ENCODE measurements around the gene LPAR1. TPM values are rescaled to one million over a fixed set of nuclear protein-coding genes. Genes with fewer than 3 reads are reported as not detected.

Gene LPAR1
- total RNA-seq, 2 donors from 2014 or later: 20.2 to 48.2 TPM

DNA sequence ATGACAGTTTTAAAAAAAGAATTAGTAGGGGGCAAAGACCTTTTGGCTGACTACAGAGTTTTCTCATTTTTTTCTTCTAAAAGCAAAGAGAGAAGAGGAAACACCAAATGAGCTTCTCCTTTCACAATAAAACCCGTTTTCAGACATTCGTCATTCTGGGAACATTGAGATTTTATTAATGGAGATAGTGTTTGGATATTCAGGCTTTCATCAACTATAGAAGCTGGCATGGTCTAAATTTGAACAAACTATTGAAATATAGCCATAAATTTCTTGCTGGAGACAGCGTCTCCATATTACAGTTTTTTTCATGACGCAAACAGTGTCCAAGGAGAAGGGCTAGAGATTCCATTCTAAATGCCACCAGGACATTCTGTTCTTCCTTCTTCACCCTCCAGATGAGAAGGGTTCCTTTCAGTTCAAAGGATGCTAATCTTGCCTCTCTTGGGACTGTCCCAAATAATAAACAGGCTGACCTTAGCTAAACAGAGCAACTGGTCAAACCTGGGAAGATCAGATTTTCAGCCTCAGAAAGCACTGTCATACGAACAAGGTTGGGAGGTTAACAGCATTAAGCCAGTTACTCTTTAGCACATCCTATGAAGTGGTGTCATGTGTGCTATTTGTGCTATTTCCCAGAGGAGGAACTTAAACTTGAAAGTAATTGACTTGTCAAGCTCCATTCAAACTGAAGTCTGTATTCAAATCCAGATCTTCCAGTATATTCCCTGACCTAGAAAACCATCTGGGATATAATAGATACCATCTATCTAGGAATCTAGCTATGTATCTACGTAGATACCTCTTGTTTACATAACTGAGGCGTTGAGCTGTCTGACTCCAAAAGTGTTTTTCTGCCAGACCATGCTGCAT lies 125.6 kb downstream of the LPAR1 start:
- no peak for DNase-seq (ENCODE audit: low spot score)
- Histone ChIP-seq H3K27me3 (no peaks in the 10 kb centered on the region), H3K27ac (peak overlapping the region; percentile 42 to 80), H3K4me1 (no peaks in the 10 kb centered on the region), H3K36me3 (no peaks in the 10 kb centered on the region), H3K4me3 (no peak overlapping the region), H3K9me3 (peaks cover 0 to 19% of the 10 kb centered on the region in 2 donors)
- TF ChIP-seq, protein P1, sequence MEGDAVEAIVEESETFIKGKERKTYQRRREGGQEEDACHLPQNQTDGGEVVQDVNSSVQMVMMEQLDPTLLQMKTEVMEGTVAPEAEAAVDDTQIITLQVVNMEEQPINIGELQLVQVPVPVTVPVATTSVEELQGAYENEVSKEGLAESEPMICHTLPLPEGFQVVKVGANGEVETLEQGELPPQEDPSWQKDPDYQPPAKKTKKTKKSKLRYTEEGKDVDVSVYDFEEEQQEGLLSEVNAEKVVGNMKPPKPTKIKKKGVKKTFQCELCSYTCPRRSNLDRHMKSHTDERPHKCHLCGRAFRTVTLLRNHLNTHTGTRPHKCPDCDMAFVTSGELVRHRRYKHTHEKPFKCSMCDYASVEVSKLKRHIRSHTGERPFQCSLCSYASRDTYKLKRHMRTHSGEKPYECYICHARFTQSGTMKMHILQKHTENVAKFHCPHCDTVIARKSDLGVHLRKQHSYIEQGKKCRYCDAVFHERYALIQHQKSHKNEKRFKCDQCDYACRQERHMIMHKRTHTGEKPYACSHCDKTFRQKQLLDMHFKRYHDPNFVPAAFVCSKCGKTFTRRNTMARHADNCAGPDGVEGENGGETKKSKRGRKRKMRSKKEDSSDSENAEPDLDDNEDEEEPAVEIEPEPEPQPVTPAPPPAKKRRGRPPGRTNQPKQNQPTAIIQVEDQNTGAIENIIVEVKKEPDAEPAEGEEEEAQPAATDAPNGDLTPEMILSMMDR (IDR thresholded peaks at IDR 0.05): no peak

DNA sequence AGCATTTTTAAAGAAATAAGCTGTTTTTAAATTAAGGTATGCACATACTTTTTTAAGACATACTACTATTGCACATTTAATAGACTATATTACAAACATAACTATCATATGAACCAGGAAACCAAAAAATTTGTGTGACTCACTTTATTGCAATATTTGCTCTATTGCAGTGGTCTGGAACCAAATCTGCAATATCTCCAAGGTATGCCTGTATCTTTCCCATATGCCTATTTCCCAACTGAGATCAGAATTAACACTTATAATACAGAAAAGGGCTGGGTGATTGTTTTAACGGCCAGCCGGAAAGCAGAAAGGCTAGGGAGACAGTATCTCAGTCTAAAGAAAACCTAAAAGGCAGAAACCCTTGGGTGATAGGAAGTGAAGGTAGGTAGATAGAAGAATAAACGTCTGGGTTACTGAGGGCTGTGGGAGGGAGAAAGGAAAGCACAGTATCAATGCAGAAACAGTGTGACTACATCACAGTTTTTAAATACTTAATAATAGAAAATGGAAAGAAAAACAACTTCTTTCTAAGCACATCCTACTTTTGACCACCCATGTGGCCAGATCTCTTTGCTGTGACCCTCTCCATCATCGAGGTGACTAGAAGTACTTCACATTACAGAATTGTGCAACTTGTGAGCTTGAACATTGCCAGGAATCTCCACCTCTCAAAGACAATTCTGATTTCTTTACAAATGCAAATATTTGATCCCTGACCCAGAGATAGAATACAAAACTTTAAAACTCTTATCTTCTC lies 126.4 kb downstream of the LPAR1 start:
- TF ChIP-seq, protein P1 (IDR thresholded peaks at IDR 0.05): no peak
- Histone ChIP-seq H3K27ac (peak overlapping the region in 1 of 2 donors; percentile 80), H3K4me1 (no peaks in the 10 kb centered on the region), H3K9me3 (peaks cover 0 to 19% of the 10 kb centered on the region in 2 donors), H3K4me3 (peak overlapping the region in 1 of 2 donors; percentile 5), H3K36me3 (no peaks in the 10 kb centered on the region), H3K27me3 (no peaks in the 10 kb centered on the region)
- DNase-seq (ENCODE audit: low spot score): no peak

DNA sequence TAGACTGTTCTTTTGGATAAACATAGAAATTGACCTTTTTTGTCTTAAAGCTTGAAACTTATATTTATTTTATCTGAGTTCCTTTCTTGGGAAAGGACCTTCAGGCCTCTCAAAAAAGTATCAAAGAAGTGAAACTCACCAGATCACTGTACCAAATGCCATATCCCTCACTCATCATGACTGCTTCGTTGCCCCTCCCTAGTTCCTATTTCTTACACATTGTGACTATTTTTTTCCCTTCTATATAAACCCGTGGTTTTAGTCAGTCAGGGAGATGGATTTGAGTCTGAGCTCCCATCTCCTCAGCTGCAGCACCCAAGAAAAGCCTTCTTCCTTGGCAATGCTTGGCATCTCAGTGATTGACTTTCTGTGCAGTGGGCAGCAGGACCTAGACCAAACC lies 129.4 kb downstream of the LPAR1 start:
- H3K4me3 ChIP-seq: no peak overlapping the region
- H3K9me3 ChIP-seq: peaks cover 0 to 23% of the 10 kb centered on the region in 2 donors
- H3K4me1 ChIP-seq: no peaks in the 10 kb centered on the region
- H3K27me3 ChIP-seq: no peaks in the 10 kb centered on the region
- DNase-seq (ENCODE audit: low spot score): no peak
- H3K36me3 ChIP-seq: no peaks in the 10 kb centered on the region
- TF ChIP-seq, protein P1 (IDR thresholded peaks at IDR 0.05): no peak
- no peak overlapping the region for H3K27ac ChIP-seq

DNA sequence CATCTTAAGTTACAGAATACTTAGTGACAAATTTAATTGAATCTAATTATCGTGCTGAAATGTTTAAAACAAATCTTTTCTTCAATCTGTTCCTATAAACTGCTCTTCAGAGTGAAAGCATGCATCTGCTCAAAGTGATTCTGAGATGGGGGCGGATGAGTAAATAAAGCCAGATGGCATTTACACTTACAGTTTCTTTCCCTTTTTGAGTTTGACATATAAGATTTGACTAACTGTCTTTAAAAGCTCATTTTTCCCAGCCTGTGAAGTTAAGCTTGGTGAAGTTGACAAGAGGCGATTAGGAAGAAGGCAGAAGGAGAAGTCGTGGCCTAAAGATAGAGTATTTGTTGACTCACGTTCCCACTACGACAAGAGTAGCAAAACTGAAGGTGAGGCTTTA lies 137.4 kb downstream of the LPAR1 start:
- Histone ChIP-seq H3K4me1 (no peaks in the 10 kb centered on the region), H3K27me3 (no peaks in the 10 kb centered on the region), H3K9me3 (peaks cover 0 to 11% of the 10 kb centered on the region in 2 donors), H3K27ac (peak overlapping the region in 1 of 2 donors; percentile 69), H3K4me3 (no peak overlapping the region), H3K36me3 (no peaks in the 10 kb centered on the region)
- DNase-seq (ENCODE audit: low spot score): no peak
- TF ChIP-seq, protein P1 (IDR thresholded peaks at IDR 0.05): no peak

DNA sequence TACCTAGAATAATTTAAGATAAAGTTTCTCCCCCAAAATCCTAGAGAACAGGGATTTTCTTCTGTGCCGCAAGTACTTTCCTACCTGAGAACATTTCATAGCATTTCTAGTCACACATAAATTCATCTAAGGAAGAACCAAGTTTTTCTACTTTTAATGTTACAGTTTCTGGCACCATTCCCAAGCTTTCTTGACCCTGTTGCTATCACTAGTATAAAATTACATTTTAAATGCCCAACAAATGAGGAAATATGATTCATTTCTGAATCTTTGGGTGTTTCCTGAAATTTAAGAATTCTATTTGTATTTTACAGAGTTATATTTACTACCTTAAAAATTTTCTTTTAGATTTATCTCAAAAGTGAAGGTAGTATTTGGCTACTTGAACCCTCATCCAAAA lies 137.8 kb downstream of the LPAR1 start:
- TF ChIP-seq, protein P1 (IDR thresholded peaks at IDR 0.05): no peak
- no peak for DNase-seq (ENCODE audit: low spot score)
- Histone ChIP-seq H3K27ac (peak overlapping the region in 1 of 2 donors; percentile 69), H3K36me3 (no peaks in the 10 kb centered on the region), H3K27me3 (no peaks in the 10 kb centered on the region), H3K4me3 (no peak overlapping the region), H3K4me1 (no peaks in the 10 kb centered on the region), H3K9me3 (peaks cover 0 to 11% of the 10 kb centered on the region in 2 donors)
